Activated CD8-positive, alpha-beta memory T cell treated with anti-CD3 and anti-CD28 coated beads, Interleukin-2, amount 50 U/mL, for 1 hour (primary cell): ENCODE data around the gene FAM24A.
"Not testable (repeated sequence)": the region's sequence is repeated elsewhere in the genome, so short reads cannot be mapped to it uniquely, and the experiment has no call there.

Experiments used
- DNase-seq: peaks from one replicate; pipeline ENCODE4 v3.0.0-alpha.2; 2020; ENCODE audit errors: extremely low read depth

The FAM24A gene, protein sequence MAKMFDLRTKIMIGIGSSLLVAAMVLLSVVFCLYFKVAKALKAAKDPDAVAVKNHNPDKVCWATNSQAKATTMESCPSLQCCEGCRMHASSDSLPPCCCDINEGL

DNA sequence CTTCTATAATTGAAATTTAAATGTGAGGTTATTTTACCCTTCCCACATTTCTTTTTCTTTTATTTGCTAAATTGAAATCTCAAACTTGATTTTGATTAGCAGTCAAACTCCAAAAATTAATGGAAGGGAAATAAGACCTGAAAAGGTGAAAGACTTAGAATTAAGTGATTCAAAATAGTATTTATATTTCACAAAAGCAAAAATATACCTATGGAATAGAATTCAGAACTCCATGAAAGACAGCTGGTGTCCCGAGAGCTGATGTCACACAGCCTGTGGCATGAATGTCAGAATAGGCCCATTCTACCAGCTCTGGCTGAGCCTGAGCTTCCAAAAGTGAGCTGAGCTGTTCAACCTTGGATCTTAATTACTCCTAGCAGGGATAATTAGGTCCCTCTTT is at the start of gene FAM24A:
TSS of gene FAM24A (plus strand) at position 301 of the 400 bp plus-strand sequence. CDS start 1,025 bp downstream, outside the sequence.
- no peak for DNase-seq

DNA sequence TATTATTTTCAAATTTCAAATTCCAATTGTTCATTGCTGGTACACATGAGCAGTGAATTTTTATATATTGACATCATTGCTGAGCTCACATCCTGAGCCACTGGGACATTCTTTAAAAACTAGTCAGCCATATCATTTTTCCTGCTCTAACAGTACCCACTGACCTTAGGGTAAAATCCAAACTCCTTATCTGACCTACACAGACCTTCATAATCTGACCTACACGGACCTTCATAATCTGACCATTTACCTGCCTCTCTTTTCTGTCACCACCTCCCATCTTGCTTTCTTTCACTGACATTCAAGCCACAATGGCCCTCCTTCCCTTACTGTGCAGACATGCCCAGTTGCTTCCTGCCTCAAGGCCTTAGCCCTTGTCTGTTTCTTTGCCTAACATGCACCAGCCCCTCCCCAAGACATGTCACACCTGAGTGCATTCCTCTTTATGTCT is 48.7 kb upstream of the FAM24A start:
- no peak for DNase-seq

DNA sequence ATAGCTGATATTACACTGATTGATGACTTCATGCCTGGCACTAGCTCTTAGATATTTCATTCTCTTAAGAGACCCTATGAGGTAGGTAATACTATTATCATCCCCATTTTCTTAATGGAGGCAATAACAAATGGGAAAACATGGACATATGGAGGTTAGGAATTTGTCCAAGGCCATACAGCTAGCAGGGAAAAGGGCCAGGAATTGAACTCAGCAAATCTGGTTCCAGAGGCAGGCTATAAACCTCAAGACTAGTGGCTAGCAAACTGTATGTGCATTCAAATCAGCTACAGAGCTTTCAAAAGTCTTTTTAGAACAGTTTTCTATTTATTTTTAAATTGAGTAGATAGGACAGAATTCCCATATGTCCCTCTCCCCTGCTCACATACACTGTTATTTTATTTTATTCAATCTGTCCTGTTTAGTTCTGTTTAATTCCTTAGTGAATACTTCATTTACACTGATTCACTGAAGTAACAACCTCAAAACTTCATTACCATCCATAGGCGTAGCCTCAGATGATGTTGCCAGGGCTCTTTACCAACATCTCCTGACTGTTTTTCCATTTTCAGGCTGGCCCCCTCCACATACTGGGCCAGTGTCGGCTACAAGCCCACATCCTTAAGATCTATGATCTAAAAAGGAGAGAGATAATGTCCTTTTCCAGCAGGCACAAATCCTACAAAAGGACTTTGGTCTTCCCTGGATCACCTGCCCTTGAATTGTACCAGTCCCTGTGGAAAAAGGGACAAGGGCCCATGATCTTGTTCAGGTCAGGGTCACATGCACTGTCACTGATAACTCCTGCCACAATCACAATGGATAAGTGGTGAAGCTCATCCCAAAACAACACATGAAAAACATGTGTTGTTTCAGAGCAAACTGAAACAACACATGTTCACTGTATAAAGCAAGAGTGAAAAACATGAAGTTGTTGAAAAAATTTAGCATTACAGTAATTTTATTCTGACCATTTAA is 46.9 kb upstream of the FAM24A start:
- no peak for DNase-seq

DNA sequence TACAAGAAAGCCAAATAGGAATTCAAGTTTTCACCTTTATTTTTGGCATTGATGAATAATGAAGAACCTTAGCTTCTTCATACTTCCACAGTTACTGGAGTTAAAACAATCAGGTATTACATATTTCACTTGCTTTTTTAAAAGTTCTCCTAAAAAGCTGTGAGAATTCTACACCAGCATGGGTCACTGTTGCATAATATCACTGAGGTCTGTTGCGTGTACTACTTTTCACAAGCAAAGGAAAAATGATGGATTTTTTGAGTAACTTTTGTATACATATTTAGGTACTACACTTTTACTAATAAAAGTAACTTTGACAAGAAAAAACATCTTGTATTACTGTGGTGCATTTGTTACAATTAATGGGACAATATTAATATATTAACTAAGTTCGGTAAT is 46.2 kb upstream of the FAM24A start:
- no peak for DNase-seq

DNA sequence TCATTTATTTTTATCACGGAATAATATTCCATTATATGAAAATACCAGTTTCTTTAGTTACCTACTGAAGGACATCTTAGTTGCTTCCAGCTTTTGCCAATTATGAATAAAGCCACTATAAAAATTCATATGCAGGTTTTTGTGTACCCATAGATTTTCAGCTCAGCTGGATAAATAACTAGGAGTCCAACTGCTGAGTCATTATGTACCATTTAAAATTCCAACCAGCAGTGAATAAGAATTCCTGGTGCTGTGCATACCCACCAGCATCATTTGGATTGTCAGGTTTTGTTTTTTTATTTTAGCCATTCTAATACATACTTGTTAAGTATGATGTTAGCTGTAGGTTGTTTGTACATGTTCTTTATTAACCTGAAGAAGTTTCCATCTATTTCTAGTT is 45.5 kb upstream of the FAM24A start:
- DNase-seq, result no peak

DNA sequence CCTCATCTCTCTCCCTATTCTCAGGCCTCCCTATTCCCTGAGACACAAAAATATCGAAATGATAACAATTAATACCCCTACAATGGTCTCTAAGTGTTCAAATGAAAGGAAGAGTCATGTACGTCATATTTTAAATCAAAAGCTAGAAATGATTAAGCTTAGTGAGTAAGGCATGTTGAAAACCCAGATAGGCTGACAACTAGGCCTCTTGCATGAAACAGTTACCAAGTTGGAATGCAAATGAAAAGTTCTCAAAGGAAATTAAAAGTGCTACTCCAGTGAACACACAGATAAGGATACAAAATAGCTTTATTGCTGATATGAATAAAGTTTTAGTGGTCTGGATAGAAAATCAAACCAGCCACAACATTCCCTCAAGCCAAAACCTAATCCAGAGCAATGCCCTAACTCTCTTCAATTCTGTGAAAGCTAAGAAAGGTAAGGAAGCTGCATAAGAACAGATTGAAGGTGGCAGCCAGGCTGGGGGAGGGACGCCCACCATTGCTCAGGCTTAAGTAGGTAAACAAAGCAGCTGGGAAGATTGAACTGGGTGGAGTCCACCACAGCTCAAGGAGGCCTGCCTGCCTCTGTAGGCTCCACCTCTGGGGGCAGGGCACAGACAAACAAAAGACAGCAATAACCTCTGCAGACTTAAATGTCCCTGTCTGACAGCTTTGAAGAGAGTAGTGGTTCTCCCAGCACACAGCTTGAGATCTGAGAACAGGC is 43.5 kb upstream of the FAM24A start:
- DNase-seq, result not testable (repeated sequence)

DNA sequence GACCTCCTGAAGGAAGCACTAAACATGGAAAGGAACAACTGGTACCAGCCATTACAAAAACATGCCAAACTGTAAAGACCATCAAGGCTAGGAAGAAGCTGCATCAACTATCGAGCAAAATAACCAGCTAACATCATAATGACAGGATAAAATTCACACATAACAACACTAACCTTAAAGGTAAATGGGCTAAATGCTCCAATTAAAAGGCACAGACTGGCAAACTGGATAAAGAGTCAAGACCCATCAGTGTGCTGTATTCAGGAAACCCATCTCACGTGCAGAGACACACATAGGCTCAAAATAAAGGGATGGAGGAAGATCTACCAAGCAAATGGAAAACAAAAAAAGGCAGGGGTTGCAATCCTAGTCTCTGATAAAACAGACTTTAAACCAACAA is 41.6 kb upstream of the FAM24A start:
- DNase-seq, result not testable (repeated sequence)

DNA sequence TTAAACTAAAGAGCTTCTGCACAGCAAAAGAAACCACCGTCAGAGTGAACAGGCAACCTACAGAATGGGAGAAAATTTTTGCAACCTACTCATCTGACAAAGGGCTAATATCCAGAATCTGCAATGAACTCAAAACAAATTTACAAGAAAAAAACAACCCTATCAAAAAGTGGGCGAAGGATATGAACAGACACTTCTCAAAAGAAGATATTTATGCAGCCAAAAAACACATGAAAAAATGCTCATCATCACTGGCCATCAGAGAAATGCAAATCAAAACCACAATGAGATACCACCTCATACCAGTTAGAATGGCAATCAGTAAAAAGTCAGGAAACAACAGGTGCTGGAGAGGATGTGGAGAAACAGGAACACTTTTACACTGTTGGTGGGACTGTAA is 38.5 kb upstream of the FAM24A start:
- not testable (repeated sequence) for DNase-seq

DNA sequence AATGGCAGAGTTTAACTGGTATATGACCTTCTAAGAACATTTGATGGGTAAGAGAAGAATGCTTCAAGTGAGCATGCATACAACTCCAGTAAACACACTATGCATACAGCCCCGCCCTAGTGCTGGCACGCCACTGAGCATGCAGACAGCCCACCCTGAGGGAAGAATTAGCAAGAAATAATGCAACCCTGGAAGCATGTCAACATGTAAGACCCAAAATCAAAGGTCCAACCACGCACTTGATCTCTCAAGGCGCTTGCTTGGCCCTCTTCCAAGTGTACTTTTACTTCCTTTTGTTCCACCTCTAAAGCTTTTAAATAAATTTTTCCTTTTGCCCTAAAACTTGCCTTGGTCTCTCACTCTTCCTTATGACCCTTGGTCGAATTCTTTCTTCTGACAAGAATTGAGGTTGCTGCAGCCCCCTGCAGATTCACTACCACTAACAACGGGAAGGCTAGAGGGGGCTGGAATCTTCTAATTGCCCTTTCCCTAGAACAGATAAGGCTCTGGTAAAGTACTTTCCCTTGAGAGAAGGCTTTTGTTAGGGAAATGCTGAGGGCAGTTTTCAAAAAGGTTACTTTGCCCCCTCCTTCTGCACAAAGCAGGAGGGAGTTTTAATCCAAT is 34.5 kb upstream of the FAM24A start:
- DNase-seq, result no peak

DNA sequence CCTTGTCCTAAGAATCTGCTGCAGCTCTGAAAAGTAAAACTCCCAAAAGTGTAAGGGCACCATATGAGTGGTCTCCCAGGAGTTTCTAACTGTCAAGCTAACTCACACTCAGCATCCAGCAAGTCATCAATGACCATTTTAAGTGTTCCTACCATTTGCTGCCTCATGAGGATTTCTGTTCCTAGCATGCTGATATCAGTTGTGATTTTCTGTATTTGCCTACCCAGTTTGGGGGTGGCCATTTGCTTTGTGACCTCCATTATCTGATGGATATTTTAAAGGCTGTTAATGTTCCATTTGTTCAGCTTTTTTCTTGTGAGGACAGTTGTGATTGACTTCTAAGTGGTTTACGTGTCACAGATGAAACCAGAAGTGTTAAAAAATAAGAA is 33.9 kb upstream of the FAM24A start:
- DNase-seq, result no peak

DNA sequence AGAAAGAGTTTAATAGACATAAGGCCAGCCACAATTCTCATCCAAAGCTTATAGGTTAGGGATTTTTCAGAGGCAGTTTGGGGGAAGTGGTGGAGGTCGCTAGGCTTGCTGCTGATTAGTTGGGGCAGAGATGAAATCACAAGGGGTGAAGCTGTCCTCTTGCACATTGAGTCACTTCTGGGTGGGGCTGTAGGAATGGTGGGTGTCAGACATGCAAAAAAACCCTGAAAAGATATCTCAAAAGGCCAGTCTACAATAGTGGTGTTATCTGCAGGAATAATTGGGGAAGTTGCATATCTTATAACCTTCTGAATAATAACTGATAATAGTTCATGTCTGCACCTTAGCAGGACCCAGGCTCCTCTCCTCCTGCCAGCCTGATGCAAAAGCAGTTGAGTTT is 33.1 kb upstream of the FAM24A start:
- DNase-seq, result no peak

DNA sequence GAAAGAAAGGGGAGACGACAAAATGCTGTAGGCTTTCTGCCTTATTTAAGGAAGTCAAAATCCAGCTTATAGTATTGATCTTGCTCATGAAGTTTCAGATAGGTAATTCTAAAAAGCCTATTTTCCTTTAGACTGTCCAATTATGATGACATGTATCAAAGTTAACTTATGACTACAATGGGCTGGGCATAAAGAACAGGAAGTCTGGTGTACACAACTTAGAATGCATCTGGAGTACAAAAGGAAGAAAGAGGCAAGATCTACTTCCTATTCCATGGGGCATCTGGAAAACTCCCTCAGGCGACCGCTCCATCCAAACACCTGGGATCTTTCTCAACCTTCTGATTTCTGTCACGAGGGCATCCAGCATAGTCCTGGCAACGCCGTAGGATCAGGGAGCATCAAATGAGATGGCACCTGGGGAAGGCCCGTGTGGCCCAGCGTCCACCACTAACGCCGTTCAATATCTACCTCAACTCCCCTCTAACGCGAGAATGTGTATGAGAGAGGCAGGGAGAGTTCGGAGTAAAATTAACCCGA is 31.5 kb upstream of the FAM24A start:
- no peak for DNase-seq

DNA sequence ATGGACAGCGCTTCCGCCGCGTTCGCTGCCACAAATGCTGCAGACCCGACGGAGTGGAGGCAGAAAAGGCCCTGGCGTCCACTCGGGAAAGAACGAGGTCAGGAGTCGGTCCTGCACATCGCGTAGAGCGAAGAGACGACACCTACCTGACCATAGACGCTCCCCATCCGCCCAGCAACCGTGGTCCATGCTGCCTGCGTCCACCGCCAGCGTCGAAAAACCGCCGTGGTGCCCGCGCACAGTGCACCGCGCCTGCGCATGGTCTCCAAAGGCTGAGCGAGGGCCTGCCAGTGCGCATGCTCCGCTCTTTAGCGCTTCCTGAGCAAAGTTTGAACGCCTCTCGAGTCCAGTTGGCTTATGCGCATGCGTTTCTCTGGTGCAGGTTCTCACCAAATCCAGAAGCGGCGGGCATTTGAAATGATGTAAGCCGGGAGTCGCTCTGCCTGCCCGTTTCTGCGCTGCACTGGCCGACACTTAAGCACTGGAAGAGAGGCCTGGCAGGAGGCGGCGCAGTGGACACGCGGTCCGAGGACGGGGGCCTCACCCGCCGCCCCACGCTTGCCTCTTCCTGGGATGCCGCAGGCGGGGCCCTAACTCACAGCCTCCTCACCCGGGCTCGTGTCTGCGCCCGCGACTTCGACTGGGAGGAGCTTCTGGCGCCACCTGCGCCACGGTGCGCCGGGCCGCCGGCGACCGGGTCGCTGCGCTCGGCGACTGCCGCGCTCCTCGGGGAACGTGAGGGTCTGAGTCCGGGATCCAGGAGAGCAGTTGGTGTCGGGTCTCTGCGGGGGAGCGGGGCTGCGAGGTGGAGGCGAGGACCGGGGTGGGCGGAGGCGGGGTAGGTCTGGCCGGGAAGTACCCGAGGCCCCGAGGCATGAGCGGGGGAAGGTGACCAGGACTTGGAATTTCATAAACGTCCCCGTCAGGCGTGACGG is 30.8 kb upstream of the FAM24A start, which contains the start of gene FAM24B:
TSS of gene FAM24B (minus strand) at position 243 of the 935 bp plus-strand sequence. CDS start 29,066 bp downstream, outside the sequence.
- DNase-seq, result peak; percentile 97

DNA sequence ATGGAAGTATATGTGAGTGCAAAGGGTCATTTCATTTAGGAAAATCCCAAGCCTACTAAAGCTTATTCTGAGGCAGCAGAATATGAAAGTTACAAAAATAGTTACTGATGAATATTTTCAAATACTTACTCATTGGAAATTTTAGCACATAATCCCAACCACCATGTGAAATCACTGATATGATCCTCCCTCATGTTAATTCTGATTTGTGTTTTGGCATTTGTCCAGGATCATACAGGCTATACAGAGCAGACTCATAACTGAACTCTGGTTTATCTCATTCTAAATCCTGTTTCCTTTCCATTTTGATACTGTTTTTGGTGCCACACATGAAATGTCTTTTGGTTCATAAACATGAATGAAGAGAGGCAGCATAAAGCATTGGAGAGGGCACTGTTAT is 27.6 kb upstream of the FAM24A start:
- DNase-seq, result no peak

DNA sequence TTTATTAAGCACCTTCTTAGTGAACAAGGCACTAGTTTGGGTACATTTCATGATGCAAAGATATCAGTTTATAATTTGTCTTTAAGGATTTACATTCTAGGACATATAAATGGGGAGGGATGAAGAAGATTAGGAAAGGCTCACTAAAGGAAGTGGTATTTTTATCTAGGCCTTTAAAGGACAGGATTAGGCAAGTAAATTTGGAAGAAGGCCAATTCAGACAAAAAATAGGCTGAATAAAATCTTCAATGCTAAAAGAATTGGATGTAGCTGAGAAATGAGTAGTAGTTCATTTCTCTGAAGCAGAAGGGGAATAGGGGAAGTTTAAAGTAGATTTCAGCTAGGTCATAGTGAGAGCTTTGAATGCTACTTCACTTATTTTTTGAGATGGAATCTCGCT is 26.2 kb upstream of the FAM24A start:
- no peak for DNase-seq

DNA sequence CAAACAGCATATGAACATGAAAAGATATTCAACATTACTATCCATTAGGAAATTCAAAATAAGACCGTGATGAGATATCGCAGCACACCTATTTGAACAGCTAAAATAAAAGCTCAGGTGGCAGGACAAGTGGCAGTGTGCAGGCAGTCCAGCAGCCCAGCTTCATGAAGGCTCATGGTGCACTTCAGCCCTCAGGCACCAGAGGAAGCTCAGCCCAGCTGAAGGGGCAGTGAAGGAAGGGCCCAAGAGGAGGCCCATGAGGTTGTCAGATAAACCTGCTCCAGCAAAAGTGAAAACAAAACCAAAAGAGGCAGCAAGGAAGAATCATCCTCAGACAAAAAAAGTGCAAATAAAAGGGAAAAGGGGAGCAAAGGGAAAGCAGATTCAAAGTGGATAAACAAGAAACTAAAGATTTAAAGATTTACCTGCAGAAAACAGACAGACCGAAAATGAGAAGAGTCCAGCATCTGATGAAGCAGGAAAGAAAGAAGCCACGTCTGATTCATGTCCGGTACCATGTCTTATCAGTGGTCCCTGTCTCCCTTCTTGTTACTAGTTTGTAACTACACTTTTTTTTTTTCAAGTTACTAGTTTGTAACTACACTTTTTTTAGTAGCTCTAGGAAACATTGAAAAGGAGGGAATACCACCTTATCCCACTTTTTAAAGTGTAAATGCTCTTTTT is 16.0 kb upstream of the FAM24A start:
- DNase-seq, result no peak

DNA sequence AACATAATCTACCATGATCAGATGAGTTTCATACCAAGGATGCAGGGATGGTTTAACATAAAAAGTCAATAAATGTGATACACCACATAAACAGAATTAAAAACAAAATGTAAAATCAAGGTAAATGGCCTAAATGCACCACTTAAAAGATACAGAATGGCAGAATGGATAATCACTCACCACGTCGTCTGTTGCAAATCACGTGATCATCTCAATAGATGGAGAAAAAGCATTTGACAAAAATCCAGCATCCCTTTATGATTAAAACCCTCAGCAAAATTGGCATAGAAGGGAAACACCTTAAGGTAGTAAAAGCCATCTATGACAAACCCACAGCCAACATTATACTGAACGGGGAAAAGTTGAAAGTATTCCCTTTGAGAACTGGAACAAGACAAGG is 6.5 kb upstream of the FAM24A start:
- not testable (repeated sequence) for DNase-seq

DNA sequence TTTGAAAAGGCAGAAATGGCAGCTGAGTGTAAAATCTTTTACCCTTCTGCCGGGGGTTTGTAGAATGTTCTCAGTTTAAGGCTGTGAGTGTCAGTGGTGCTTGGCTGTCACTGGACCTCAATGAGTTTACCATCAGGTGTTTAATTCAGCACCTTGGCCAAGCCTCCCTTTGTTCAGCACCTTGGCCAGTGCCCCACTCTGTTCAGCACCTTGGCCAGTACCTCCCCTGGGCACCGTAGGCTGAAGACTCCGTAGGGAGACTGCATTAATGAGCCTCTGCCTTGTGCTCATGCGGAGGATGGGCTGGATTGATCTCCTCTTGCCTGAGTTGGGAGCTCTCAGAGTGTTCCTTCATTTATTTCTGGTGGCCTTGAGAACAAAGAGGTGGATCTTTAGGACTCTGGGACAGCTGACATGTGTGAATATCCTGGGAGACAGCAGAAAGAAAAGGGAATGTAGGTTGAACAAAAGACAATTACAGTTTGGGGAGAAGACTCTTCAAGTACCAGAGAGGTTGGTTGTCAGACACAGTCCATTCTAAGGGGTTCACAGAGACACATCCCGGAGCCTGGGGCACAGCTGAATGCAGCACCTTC is 1.6 kb downstream of the FAM24A start:
- no peak for DNase-seq

DNA sequence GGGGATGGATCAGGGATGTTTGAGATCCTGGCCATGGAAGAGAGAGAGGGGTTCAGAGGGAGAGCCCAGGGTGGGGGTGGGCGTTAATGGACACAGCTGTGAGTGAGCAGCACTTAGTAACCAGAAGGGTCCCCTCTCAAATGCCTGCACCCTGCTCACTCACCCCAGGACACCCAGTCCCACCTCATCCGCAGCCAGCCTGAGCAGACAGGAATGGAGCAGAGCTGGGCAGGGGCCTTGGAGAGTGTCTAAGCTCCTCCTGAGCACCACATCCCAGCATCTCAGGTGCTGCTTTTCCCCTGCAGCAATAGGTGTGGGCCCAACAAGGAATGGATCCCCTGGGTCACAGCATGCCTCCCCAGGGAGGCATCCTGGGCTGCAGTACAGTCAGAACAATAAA is 5.3 kb downstream of the FAM24A start:
- DNase-seq, result no peak

DNA sequence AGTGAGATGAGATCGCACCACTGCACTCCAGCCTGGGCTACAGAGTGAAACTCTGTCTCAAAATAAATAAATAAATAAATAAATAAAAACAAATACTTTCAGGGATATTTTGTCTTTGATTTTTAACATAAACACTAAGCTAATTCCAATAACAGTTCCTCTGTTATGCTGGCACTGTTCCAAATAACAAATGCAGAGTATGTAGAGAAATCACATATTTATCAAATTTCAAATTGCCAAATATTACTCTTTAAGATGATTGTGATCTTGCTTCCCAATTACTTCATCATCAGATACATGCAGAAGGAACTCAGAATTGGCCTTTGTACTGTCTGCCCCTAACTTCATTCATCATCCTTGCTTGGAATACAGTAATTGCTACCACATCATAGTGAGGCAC is 19.7 kb downstream of the FAM24A start:
- DNase-seq, result no peak
